PFSK-1 (cell line): Measurements from ENCODE around the gene ZNF189.

Experiments used
- FOXP2 ChIP-seq: optimal IDR thresholded peaks from 2 replicates; pipeline ENCODE3; 2011; ENCODE audit warnings: borderline replicate concordance, control low read depth, inconsistent platforms; ENCODE audit not compliant: insufficient read depth; ENCODE audit errors: extremely low read length, extremely low read depth
- POLR2AphosphoS5 ChIP-seq: IDR thresholded peaks from 2 replicates; pipeline ENCODE4 v1.6.1; 2012; ENCODE audit warnings: low read depth, mild to moderate bottlenecking, control low read depth, low read length, moderate library complexity
- SIN3A ChIP-seq: IDR thresholded peaks from 2 replicates; pipeline ENCODE4 v1.6.1; 2012; ENCODE audit warnings: mild to moderate bottlenecking, low read length, moderate library complexity, borderline replicate concordance; ENCODE audit not compliant: insufficient read depth
- TAF1 ChIP-seq: IDR thresholded peaks from 2 replicates; pipeline ENCODE4 v1.6.1; 2012; ENCODE audit warnings: low read length, control low read depth, borderline replicate concordance; ENCODE audit not compliant: insufficient read depth
- TF ChIP-seq, protein P1 (sequence below), 2 experiments: IDR thresholded peaks; 2 replicates each; pipeline versions ENCODE4 v1.6.1 to v1.8.0; 2011 to 2012; ENCODE audit warnings: low read depth in 2 of 2, low read length in 2 of 2, control low read depth in 1 of 2, inconsistent platforms in 1 of 2, mild to moderate bottlenecking in 1 of 2, moderate library complexity in 1 of 2; ENCODE audit not compliant: insufficient read depth in 1 of 2

The ZNF189 gene

DNA sequence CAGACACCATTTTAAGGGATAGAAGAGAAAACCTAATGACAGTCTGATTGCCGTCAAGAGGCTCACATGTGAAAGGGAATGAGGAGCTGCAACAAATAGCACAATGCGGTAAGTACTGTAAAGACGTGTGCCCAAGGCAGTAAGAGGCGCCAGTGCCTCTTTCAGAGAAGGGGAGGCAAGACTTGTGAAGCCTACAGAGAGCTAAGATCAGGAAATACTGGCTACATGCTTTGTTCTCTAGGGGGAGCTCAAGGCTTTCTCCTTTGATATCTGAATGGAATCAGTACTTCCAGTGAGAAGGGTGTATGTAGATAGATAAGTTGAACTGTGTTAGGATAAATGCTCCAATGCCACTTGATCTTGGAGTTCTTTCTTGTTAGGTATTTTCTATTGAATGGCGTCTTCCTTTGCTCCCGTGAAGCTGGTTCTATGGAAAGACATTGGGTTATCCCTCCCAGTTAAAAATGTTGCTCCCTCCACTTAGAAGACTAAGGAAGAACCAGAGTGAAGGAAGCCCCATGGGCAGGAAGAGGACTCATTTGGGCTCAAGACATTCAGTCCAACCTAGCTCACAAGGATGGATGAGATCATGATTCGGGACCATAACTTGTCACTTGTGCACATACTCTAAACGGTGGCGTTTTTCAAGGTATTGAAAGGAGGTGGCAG lies 60.4 kb downstream of the ZNF189 start:
- TF ChIP-seq FOXP2, result no peak
- TF ChIP-seq POLR2AphosphoS5, result no peak
- no peak for TF ChIP-seq TAF1
- no peak for TF ChIP-seq SIN3A
- TF ChIP-seq, protein P1, sequence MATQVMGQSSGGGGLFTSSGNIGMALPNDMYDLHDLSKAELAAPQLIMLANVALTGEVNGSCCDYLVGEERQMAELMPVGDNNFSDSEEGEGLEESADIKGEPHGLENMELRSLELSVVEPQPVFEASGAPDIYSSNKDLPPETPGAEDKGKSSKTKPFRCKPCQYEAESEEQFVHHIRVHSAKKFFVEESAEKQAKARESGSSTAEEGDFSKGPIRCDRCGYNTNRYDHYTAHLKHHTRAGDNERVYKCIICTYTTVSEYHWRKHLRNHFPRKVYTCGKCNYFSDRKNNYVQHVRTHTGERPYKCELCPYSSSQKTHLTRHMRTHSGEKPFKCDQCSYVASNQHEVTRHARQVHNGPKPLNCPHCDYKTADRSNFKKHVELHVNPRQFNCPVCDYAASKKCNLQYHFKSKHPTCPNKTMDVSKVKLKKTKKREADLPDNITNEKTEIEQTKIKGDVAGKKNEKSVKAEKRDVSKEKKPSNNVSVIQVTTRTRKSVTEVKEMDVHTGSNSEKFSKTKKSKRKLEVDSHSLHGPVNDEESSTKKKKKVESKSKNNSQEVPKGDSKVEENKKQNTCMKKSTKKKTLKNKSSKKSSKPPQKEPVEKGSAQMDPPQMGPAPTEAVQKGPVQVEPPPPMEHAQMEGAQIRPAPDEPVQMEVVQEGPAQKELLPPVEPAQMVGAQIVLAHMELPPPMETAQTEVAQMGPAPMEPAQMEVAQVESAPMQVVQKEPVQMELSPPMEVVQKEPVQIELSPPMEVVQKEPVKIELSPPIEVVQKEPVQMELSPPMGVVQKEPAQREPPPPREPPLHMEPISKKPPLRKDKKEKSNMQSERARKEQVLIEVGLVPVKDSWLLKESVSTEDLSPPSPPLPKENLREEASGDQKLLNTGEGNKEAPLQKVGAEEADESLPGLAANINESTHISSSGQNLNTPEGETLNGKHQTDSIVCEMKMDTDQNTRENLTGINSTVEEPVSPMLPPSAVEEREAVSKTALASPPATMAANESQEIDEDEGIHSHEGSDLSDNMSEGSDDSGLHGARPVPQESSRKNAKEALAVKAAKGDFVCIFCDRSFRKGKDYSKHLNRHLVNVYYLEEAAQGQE (IDR thresholded peaks at IDR 0.05; ENCODE audit: insufficient read depth in 1 of 2, low read depth in 2 of 2, low read length in 2 of 2), result no peak
